Neural cell (in vitro differentiated cells): ENCODE data around the gene ARHGAP40. TPM values are rescaled to one million over a fixed set of nuclear protein-coding genes. Genes with fewer than 3 reads are reported as not detected.

Experiments used
- H2AFZ ChIP-seq: fragments of 200-600, 300-800 bp; sonication (generic), shearing (Covaris generic); 2 replicates; pipeline ENCODE4 v1.6.0; 2014; ENCODE audit warnings: low read depth, mild to moderate bottlenecking, antibody characterized with exemption, low read length, moderate library complexity
- H3F3A ChIP-seq: fragments of 200-600 bp; shearing (Covaris generic); 2 replicates; pipeline ENCODE4 v1.6.1; 2016; ENCODE audit warnings: mild to moderate bottlenecking, moderate library complexity, mixed read lengths, antibody characterized with exemption, low read length; ENCODE audit not compliant: insufficient read depth, poor library complexity, severe bottlenecking
- H3K27ac ChIP-seq: fragments of 200-600, 300-800 bp; sonication (generic), shearing (Covaris generic); 2 replicates; pipeline ENCODE4 v1.5.1; 2014; ENCODE audit warnings: mild to moderate bottlenecking, low read length, moderate library complexity
- H3K27me3 ChIP-seq: fragments of 300-800, 200-600 bp; sonication (generic), shearing (Covaris generic); 2 replicates; pipeline ENCODE4 v1.6.0; 2014; ENCODE audit warnings: mild to moderate bottlenecking, low read depth, low read length, moderate library complexity; ENCODE audit not compliant: insufficient read depth
- H3K36me3 ChIP-seq: fragments of 300-800, 200-600 bp; sonication (generic), shearing (Covaris generic); 2 replicates; pipeline ENCODE4 v1.5.1; 2014; ENCODE audit warnings: mild to moderate bottlenecking, antibody characterized with exemption, low read length, moderate library complexity; ENCODE audit not compliant: insufficient read depth
- H3K4me2 ChIP-seq: fragments of 300-800, 200-600 bp; sonication (generic), shearing (Covaris generic); 2 replicates; pipeline ENCODE4 v1.6.0; 2014; ENCODE audit warnings: mild to moderate bottlenecking, low read length
- H3K4me3 ChIP-seq: fragments of 300-800, 200-600 bp; sonication (generic), shearing (Covaris generic); 2 replicates; pipeline ENCODE4 v1.5.1; 2014; ENCODE audit warnings: mild to moderate bottlenecking, low read length, moderate library complexity
- H3K79me2 ChIP-seq: fragments of 200-600 bp; shearing (Covaris generic); replicated peaks from 2 replicates; pipeline ENCODE4 v1.6.0; 2014; ENCODE audit warnings: mild to moderate bottlenecking, low read length, moderate library complexity; ENCODE audit not compliant: insufficient read depth
- H3K9ac ChIP-seq: fragments of 300-800, 200-600 bp; sonication (generic), shearing (Covaris generic); 2 replicates; pipeline ENCODE4 v1.6.1; 2016; ENCODE audit warnings: mild to moderate bottlenecking, low read length, mixed read lengths
- H3K9me2 ChIP-seq: fragments of 200-600 bp; shearing (Covaris generic); 2 replicates; pipeline ENCODE4 v1.6.1; 2016; ENCODE audit warnings: mild to moderate bottlenecking, low read length, mixed read lengths; ENCODE audit not compliant: insufficient read depth
- H3K9me3 ChIP-seq: fragments of 200-600, 300-800 bp; sonication (generic), shearing (Covaris generic); 2 replicates; pipeline ENCODE4 v1.6.1; 2016; ENCODE audit warnings: mild to moderate bottlenecking, mixed run types, low read length, moderate library complexity, mixed read lengths
- H4K20me1 ChIP-seq: fragments of 200-600 bp; shearing (Covaris generic); 2 replicates; pipeline ENCODE4 v1.6.1; 2016; ENCODE audit warnings: mild to moderate bottlenecking, mixed run types; ENCODE audit not compliant: insufficient read depth
- EP300 ChIP-seq: fragments of 450-650 bp; conservative IDR thresholded peaks from 2 replicates; pipeline ENCODE4 v1.6.1; 2014; ENCODE audit warnings: antibody characterized with exemption, mild to moderate bottlenecking, moderate library complexity; ENCODE audit not compliant: poor library complexity, severe bottlenecking
- EZH2 ChIP-seq: fragments of 200-600, 300-800 bp; shearing (Covaris generic), sonication (generic); IDR thresholded peaks from 2 replicates; pipeline ENCODE4 v1.6.1; 2014; ENCODE audit warnings: antibody characterized with exemption, low read length, borderline replicate concordance, mild to moderate bottlenecking; ENCODE audit not compliant: insufficient read depth, poor library complexity, severe bottlenecking
- MXI1 ChIP-seq: fragments of 450-650 bp; conservative IDR thresholded peaks from 2 replicates; pipeline ENCODE4 v1.6.1; 2014; ENCODE audit warnings: antibody characterized with exemption, mild to moderate bottlenecking; ENCODE audit not compliant: poor library complexity, severe bottlenecking
- POLR2AphosphoS5 ChIP-seq: IDR thresholded peaks from 2 replicates; pipeline ENCODE4 v1.6.1; 2012
- SMC3 ChIP-seq: fragments of 450-650 bp; conservative IDR thresholded peaks from 2 replicates; pipeline ENCODE4 v1.6.1; 2014; ENCODE audit warnings: antibody characterized with exemption, mild to moderate bottlenecking, moderate library complexity; ENCODE audit not compliant: poor library complexity
- polyA plus RNA-seq: library from polyadenylated mRNA; depleted of rRNA; stranded (reverse); fragments of >200 nt; gene quantifications from 2 replicates; pipeline ENCODE4 v1.2.3, GENCODE V29; 2014
- TF ChIP-seq, protein P1 (sequence below): IDR thresholded peaks from 2 replicates; pipeline ENCODE4 v1.6.1; 2012; ENCODE audit warnings: borderline replicate concordance
- TF ChIP-seq, protein P2 (sequence below): fragments of 450-650 bp; IDR thresholded peaks from 2 replicates; pipeline ENCODE4 v1.5.1; 2014; ENCODE audit warnings: antibody characterized with exemption, mild to moderate bottlenecking, moderate library complexity; ENCODE audit not compliant: poor library complexity, severe bottlenecking

Gene ARHGAP40
- polyA plus RNA-seq, 1 donor from 2014 or later = 0.61 TPM

DNA sequence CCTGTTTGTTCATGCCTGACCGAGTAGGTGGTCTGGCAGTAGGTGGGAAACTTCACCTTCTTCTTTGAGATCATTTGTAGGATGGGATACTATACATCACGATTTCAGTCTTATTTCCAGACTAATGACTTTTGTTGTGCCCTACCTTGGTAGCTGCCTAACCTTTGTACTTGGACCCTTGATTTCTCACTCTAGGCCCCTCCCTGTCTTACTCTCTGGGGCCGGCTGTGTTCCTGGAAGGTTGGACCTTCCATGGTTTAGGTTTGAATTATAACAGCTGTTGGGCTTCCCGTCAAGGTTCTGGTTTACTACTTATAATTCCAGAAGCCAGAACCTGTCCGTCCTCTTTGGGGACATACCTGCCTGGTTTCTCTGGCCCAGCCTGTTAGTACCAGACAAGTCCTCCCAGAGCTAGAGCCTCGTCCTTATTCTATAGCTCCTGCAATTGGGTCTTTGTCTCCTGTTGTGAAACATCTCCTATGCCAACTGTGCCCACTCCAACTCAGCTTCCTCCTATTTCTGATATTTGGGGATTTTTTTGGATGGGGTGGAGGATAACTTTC lies 35.5 kb upstream of the ARHGAP40 start:
- Histone ChIP-seq H3F3A (no peaks in the 10 kb centered on the region), H2AFZ (no peak overlapping the region), H3K4me3 (no peak overlapping the region), H3K9me2 (no peaks in the 10 kb centered on the region), H3K27ac (no peak overlapping the region), H3K36me3 (peaks cover 5% of the 10 kb centered on the region), H3K27me3 (no peaks in the 10 kb centered on the region), H3K9me3 (no peaks in the 10 kb centered on the region), H3K4me2 (no peak overlapping the region), H3K9ac (no peak overlapping the region), H3K79me2 (no peaks in the 10 kb centered on the region), H4K20me1 (no peaks in the 10 kb centered on the region)
- TF ChIP-seq SMC3 = no peak
- TF ChIP-seq, protein P1, sequence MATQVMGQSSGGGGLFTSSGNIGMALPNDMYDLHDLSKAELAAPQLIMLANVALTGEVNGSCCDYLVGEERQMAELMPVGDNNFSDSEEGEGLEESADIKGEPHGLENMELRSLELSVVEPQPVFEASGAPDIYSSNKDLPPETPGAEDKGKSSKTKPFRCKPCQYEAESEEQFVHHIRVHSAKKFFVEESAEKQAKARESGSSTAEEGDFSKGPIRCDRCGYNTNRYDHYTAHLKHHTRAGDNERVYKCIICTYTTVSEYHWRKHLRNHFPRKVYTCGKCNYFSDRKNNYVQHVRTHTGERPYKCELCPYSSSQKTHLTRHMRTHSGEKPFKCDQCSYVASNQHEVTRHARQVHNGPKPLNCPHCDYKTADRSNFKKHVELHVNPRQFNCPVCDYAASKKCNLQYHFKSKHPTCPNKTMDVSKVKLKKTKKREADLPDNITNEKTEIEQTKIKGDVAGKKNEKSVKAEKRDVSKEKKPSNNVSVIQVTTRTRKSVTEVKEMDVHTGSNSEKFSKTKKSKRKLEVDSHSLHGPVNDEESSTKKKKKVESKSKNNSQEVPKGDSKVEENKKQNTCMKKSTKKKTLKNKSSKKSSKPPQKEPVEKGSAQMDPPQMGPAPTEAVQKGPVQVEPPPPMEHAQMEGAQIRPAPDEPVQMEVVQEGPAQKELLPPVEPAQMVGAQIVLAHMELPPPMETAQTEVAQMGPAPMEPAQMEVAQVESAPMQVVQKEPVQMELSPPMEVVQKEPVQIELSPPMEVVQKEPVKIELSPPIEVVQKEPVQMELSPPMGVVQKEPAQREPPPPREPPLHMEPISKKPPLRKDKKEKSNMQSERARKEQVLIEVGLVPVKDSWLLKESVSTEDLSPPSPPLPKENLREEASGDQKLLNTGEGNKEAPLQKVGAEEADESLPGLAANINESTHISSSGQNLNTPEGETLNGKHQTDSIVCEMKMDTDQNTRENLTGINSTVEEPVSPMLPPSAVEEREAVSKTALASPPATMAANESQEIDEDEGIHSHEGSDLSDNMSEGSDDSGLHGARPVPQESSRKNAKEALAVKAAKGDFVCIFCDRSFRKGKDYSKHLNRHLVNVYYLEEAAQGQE = no peak

DNA sequence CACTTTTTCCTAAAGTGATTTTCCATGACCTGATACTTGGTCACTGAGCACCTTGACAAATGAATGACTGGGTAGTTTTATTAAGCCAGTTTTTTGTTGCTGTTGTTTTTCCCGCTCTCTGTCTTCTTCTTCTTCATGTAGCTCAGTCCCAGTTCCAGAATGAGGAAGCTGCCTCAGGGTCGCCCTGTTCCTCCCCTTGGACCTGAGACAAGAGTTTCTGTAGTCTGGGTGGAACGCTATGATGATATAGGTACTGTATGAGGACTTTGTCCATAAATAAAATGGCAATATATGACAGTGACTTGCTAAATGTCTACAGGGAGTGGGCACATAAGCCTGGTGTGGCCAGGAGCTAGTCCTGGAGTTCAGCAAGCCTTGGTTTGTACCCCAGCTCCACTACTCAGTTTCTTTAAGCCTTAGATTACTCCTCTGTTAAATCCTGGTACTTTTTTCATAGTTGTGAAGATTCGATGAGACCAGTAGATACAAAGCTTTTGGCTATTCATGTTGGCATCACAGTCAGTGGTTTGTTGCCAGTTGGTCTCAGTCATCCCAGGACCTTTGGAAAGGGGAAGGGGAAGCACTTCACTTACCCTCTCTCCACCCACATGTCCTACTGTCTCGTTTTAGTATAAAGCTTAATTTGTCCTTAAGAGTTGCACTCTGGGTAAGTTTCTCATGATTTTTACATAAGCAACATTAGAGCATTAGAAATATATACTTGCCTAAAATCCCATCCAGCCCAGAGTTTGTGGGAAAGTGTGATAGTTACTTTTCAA lies 31.7 kb upstream of the ARHGAP40 start:
- no peaks in the 10 kb centered on the region for H3K27me3 ChIP-seq
- no peak overlapping the region for H2AFZ ChIP-seq
- H3K4me3 ChIP-seq = no peak overlapping the region
- H3K36me3 ChIP-seq = peaks cover 11% of the 10 kb centered on the region
- H3K9me2 ChIP-seq = no peaks in the 10 kb centered on the region
- no peak overlapping the region for H3K27ac ChIP-seq
- no peaks in the 10 kb centered on the region for H3K9me3 ChIP-seq
- H4K20me1 ChIP-seq = no peaks in the 10 kb centered on the region
- no peaks in the 10 kb centered on the region for H3F3A ChIP-seq
- no peaks in the 10 kb centered on the region for H3K79me2 ChIP-seq
- H3K9ac ChIP-seq = no peak overlapping the region
- H3K4me2 ChIP-seq = no peak overlapping the region
- TF ChIP-seq POLR2AphosphoS5 = no peak
- TF ChIP-seq MXI1 = no peak
- TF ChIP-seq EZH2 = no peak
- no peak for TF ChIP-seq EP300
- no peak for TF ChIP-seq SMC3
- TF ChIP-seq, protein P2, sequence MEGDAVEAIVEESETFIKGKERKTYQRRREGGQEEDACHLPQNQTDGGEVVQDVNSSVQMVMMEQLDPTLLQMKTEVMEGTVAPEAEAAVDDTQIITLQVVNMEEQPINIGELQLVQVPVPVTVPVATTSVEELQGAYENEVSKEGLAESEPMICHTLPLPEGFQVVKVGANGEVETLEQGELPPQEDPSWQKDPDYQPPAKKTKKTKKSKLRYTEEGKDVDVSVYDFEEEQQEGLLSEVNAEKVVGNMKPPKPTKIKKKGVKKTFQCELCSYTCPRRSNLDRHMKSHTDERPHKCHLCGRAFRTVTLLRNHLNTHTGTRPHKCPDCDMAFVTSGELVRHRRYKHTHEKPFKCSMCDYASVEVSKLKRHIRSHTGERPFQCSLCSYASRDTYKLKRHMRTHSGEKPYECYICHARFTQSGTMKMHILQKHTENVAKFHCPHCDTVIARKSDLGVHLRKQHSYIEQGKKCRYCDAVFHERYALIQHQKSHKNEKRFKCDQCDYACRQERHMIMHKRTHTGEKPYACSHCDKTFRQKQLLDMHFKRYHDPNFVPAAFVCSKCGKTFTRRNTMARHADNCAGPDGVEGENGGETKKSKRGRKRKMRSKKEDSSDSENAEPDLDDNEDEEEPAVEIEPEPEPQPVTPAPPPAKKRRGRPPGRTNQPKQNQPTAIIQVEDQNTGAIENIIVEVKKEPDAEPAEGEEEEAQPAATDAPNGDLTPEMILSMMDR = no peak

DNA sequence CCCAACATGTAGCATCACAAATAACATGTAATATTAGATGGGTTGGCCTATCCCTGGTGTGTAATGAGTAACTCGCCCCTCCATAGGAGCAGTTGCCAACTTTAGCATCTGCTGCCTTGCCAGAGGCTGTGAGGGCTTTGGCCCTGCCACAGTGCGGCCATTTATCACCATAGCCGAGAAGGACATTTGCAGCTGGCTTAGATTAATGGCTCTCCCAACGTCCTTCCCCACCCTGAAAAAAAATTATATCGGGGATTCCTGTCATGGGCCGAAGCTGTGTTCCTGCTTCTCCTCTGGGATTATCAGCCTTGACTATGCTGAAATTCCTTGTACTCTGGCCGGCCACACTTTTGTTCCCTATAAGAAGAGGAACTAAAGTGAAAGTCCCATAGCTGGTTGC lies 28.2 kb upstream of the ARHGAP40 start:
- Histone ChIP-seq H3K4me2 (no peak overlapping the region), H2AFZ (no peak overlapping the region), H3K27ac (no peak overlapping the region), H3K9me2 (no peaks in the 10 kb centered on the region), H4K20me1 (no peaks in the 10 kb centered on the region), H3K27me3 (no peaks in the 10 kb centered on the region), H3K9me3 (no peaks in the 10 kb centered on the region), H3F3A (no peaks in the 10 kb centered on the region), H3K79me2 (no peaks in the 10 kb centered on the region), H3K36me3 (peaks cover 6% of the 10 kb centered on the region), H3K4me3 (no peak overlapping the region), H3K9ac (no peak overlapping the region)
- TF ChIP-seq EP300 (no peak), SMC3 (no peak), POLR2AphosphoS5 (no peak), EZH2 (no peak)
- TF ChIP-seq, protein P1 = no peak
